HG03558 (cell line): ENCODE results near the gene CST1.
"Not testable (repeated sequence)": the region's sequence is repeated elsewhere in the genome, so short reads cannot be mapped to it uniquely, and the experiment has no call there.

Experiments used
- ATAC-seq: cut with Tn5 transposase; IDR thresholded peaks from one replicate; pipeline ENCODE4 v1.9.1; 2021; ENCODE audit warnings: moderate number of reproducible peaks; ENCODE audit not compliant: unreplicated experiment; ENCODE audit errors: extremely low read depth

CST1 gene

GRCh38 chr20:23719351-23719750 lies 31.4 kb downstream of the CST1 start:
- ATAC-seq = not testable (repeated sequence)

- ATAC-seq = not testable (repeated sequence)
Observed at GRCh38 chr20:23711778-23712177, 39.0 kb downstream of the CST1 start.

DNA sequence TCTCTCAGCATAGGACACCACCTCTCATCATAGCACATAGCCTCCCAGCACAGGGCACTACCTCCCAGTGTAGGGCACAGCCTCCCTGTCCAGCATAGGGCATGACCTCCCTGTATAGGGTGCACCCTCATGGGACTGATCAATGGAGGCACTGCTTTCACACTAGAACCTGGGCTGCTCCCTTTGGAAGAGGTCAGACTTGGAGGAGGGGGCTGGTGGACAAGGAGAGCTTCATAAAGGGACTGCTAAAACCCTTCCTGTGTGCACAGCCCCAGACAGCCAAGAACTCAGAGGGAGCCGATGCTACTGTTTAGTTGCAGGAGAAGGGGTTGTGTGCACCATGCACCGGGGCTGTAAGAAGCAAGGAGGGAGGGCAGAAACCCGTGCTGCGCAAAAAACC lies 40.0 kb downstream of the CST1 start:
- ATAC-seq = no peak

- ATAC-seq = no peak
Observed at GRCh38 chr20:23705895-23706294, 44.8 kb downstream of the CST1 start.

DNA sequence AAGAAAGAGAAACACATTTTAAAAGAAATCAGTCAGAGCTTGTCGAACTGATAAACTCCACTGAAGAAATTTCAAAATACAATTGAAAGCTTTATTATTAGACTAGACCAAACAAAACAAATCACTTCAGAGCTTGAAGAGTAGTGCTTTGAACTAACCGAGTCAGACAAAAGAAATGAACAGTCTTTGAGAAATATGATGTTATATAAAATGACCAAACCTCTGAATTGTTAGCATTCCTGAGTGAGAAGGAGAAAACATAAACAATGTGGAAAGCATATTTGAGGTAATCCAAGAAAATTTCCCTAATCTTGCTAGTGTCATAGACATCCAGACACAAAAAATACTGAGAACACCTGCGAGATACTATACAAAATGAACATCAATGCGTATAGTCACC lies 48.7 kb downstream of the CST1 start:
- ATAC-seq = no peak

DNA sequence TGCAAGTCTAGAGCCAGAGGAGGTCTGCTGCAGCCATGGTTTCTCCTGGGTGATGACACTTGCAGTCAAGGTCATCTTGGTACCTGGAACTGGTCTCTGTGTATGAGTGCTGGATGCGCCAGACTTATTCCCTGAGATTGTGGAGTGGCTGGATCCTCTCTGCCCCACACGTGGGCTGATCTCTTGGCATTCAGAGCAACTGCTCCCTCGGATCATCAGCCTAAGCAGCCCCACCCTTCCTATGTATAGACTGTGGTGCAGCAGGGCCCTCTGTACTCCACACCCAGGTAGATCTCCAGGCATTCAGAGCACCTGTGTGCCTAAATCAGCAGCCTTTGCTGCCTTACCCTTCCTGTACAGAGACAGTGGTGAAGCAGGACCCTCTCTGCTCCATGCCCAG lies 49.8 kb downstream of the CST1 start:
- no peak for ATAC-seq

DNA sequence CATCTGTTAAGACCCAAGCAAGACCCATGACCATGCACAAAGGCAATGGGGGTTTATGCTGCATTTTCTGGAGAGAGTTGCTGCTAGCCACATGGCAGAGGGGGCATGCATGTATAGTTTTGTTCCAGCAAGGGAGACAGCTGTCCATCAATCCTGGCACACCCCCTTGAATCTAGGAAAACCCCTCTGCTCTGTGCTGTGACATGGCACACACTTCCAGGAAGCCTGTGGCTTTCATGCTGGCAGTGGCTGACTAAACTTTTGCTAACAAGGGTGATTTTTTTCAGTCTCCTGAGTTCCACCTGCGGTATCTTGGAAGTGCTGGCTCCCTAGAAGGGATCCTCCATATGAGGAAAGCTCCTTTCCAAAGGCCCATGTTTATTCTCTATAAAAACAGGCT lies 52.8 kb downstream of the CST1 start:
- no peak for ATAC-seq
